SJCRH30 (cell line): ENCODE data around the gene PIK3R3. TPM values are rescaled to one million over a fixed set of nuclear protein-coding genes. Genes with fewer than 3 reads are reported as not detected.

Experiments used
- DNase-seq, 2 experiments: peaks; one replicate each; pipeline ENCODE4 v3.0.0-alpha.2; 2015 to 2020
- H3K27ac ChIP-seq: fragments of 250-450 bp; sonication (Bioruptor Pico); 2 replicates; pipeline ENCODE4 v1.5.1; 2020; ENCODE audit warnings: mild to moderate bottlenecking, moderate library complexity
- H3K27me3 ChIP-seq: fragments of 250-450 bp; sonication (Bioruptor Pico); 2 replicates; pipeline ENCODE4 v1.5.1; 2020; ENCODE audit warnings: mild to moderate bottlenecking, moderate library complexity
- H3K36me3 ChIP-seq: fragments of 250-450 bp; sonication (Bioruptor Pico); 2 replicates; pipeline ENCODE4 v1.5.1; 2020; ENCODE audit warnings: mild to moderate bottlenecking, moderate library complexity
- H3K4me1 ChIP-seq: fragments of 250-450 bp; sonication (Bioruptor Pico); 2 replicates; pipeline ENCODE4 v1.5.1; 2020; ENCODE audit warnings: mild to moderate bottlenecking, moderate library complexity
- H3K4me3 ChIP-seq: fragments of 250-450 bp; sonication (Bioruptor Pico); 2 replicates; pipeline ENCODE4 v1.5.1; 2020; ENCODE audit warnings: mild to moderate bottlenecking, moderate library complexity
- H3K9me3 ChIP-seq: fragments of 250-450 bp; sonication (Bioruptor Pico); replicated peaks from 2 replicates; pipeline ENCODE4 v1.5.1; 2020; ENCODE audit warnings: mild to moderate bottlenecking, moderate library complexity
- total RNA-seq: library from RNA; depleted of rRNA; stranded (reverse); fragments of >200 nt; shearing (Covaris generic); gene quantifications from 2 replicates; pipeline ENCODE4 v1.2.3, GENCODE V29; 2014; rRNA removed

Gene PIK3R3
- total RNA-seq, 1 experiment from 2014 or later: 23.5 TPM

DNA sequence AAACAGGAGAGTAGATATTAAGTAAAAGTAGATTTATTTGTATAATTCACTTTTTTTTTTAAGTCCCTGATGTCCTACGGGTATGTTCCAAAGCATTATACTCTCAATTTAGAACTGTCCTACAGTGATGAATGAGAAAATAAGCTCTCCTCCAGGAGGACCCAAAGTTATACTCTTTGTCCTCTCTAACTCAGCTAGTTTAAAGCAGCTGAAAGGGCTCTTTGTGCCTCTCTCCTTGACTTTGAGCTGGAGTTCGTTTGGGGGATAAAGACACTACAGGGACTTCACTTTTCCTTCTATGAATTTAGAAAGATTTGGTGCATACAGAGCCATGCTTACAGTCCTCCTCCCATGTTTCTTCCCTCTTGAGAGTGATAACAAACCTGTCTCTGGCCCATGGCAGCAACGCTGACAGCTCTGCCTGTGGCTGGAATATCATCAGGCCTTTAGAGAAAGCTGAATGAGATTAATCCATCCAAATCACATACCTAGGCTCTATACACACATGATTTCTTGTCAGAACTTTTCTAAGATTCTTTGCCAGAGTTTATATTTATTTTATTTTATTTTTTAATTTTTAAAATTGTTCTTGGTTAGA, 134.3 kb downstream of the PIK3R3 start:
- Histone ChIP-seq H3K9me3 (no peaks in the 10 kb centered on the region; the same call in 1 of the 2 replicates), H3K4me3 (no peak overlapping the region), H3K27me3 (no peaks in the 10 kb centered on the region), H3K36me3 (peaks cover 16% of the 10 kb centered on the region), H3K27ac (no peak overlapping the region), H3K4me1 (no peaks in the 10 kb centered on the region)
- no peak for DNase-seq

DNA sequence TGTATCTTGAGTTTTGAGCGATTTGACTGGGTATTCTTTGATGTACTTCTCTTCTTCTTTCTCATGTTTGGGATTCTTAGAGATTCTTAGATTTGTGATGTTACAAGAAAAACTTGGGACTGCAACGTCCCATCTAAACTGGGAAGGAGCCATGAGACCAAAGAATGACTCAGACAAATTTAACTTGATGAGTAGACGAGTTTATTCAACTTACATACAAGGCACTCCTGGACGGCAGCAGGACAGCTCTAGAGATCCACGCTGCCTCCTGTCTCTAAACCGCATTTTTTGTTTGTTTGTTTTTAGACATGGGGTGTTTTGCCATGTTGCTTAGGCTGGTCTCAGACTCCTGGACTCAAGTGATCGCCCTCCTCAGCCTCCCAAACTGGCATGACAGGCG, 137.1 kb downstream of the PIK3R3 start:
- no peaks in the 10 kb centered on the region; the same call in 1 of the 2 replicates for H3K9me3 ChIP-seq
- H3K36me3 ChIP-seq: peaks cover 11% of the 10 kb centered on the region
- H3K27ac ChIP-seq: no peak overlapping the region
- no peak for DNase-seq
- H3K4me1 ChIP-seq: no peaks in the 10 kb centered on the region
- no peaks in the 10 kb centered on the region for H3K27me3 ChIP-seq
- H3K4me3 ChIP-seq: no peak overlapping the region

DNA sequence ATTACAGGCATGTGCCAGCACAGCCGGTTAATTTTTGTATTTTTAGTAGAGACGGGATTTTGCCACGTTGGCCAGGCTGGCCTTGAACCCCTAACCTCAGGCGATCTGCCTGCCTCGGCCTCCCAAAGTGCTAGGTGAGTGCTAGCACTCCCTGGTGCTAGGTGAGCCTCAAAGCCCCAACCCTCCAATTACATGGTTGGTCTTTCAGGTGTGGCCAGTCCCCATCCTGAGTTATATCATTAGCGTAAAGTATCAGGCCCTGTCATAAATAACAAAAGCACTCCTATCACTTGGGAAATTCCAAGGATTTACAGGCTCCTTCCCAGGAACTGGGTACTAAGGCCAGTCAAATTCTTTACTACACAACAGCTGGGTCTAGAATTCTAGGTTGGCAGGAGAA, 138.0 kb downstream of the PIK3R3 start:
- peaks cover 6% of the 10 kb centered on the region for H3K36me3 ChIP-seq
- no peaks in the 10 kb centered on the region for H3K4me1 ChIP-seq
- H3K9me3 ChIP-seq: no peaks in the 10 kb centered on the region; the same call in 1 of the 2 replicates
- no peak overlapping the region for H3K4me3 ChIP-seq
- no peak for DNase-seq
- no peaks in the 10 kb centered on the region for H3K27me3 ChIP-seq
- H3K27ac ChIP-seq: no peak overlapping the region

Other genes starting within 250 kb of the PIK3R3 start
- gene TSPAN1, start 42.5 kb upstream of the PIK3R3 start, total RNA-seq: not detected in 2 replicates
- gene P3R3URF, start 43.9 kb upstream of the PIK3R3 start, total RNA-seq: not detected in 2 replicates
- 53.3 TPM in 2 replicates for gene POMGNT1, start 65.8 kb upstream of the PIK3R3 start, total RNA-seq
- 2.8 and 3.3 TPM in 2 replicates for gene LURAP1, start 70.7 kb upstream of the PIK3R3 start, total RNA-seq
- 25.7 and 30.3 TPM in 2 replicates for gene RAD54L, start 115.1 kb upstream of the PIK3R3 start, total RNA-seq
- gene LRRC41, start 171.0 kb upstream of the PIK3R3 start, total RNA-seq: 71.1 and 73.5 TPM in 2 replicates
- gene UQCRH, start 171.1 kb upstream of the PIK3R3 start, total RNA-seq: 828 and 880 TPM in 2 replicates
- 23.7 TPM in 2 replicates for gene NSUN4, start 208.2 kb upstream of the PIK3R3 start, total RNA-seq